GM13977 (cell line): Measurements from ENCODE around the gene MAD1L1.
A peak's percentile ranks its signal among the peaks of the same experiment; 100 is the strongest.
"Not testable (repeated sequence)": the region's sequence is repeated elsewhere in the genome, so short reads cannot be mapped to it uniquely, and the experiment has no call there.

Experiments
- DNase-seq: peaks from one replicate; pipeline ENCODE4 v3.0.0; 2012; ENCODE audit warnings: low spot score
- CTCF ChIP-seq: IDR thresholded peaks from 2 replicates; pipeline ENCODE4 v1.5.1; 2012; ENCODE audit warnings: mild to moderate bottlenecking, control low read depth; ENCODE audit not compliant: insufficient read depth; ENCODE audit errors: extremely low read depth, missing control alignments
- in situ Hi-C: fragments of 300-500 bp; cut with MboI; formaldehyde crosslinking; loops from one replicate; pipeline ENCODE4 v1.12.0; 2022; ENCODE audit warnings: low sequenced_read_pairs, low pct_unique_long_range_greater_than_20kb, mixed read lengths, inconsistent platforms; ENCODE audit not compliant: unreplicated experiment

The MAD1L1 gene

GRCh38 chr7:1845536-1846311 is 387.0 kb downstream of the MAD1L1 start:
- DNase-seq, result no peak
- in situ Hi-C loops, result no loop called here
- no peak for TF ChIP-seq CTCF

GRCh38 chr7:1844951-1845390 is 387.8 kb downstream of the MAD1L1 start:
- no peak for DNase-seq
- in situ Hi-C loops, result no loop called here
- TF ChIP-seq CTCF, result no peak

- TF ChIP-seq CTCF, result peak; percentile 27
- DNase-seq, result no peak
- in situ Hi-C loops, result no loop called here
These were observed 388.3 kb downstream of the MAD1L1 start for GRCh38 chr7:1844336-1844950.

- no peak for TF ChIP-seq CTCF
- in situ Hi-C loops, result no loop called here
These were observed 388.8 kb downstream of the MAD1L1 start for GRCh38 chr7:1843921-1844335.

GRCh38 chr7:1843271-1843861 is 389.4 kb downstream of the MAD1L1 start:
- DNase-seq, result no peak
- in situ Hi-C loops, result no loop called here
- TF ChIP-seq CTCF, result no peak

More at GRCh38 chr7:1843921-1844335, 388.8 kb downstream of the MAD1L1 start:
- no peak for DNase-seq

- no peak for DNase-seq
- TF ChIP-seq CTCF, result no peak
- in situ Hi-C loops, result no loop called here
These were observed 390.2 kb downstream of the MAD1L1 start for GRCh38 chr7:1842321-1843221.

GRCh38 chr7:1841286-1842021 is 391.3 kb downstream of the MAD1L1 start:
- in situ Hi-C loops, DNase-seq: not testable (repeated sequence)

GRCh38 chr7:1840744-1841143 is 392.0 kb downstream of the MAD1L1 start:
- DNase-seq, in situ Hi-C loops: not testable (repeated sequence)
